K562 (cell line): ENCODE measurements around the gene OBP2A.

Source experiments
- FOXA1 ChIP-seq: fragments of 450-650 bp; IDR thresholded peaks from 2 replicates; pipeline ENCODE4 v1.6.1; 2016; ENCODE audit warnings: mild to moderate bottlenecking, borderline replicate concordance
- TOE1 ChIP-seq, 2 experiments: fragments of 450-650 bp in 1 of 2; sonication (generic) in 1 of 2; formaldehyde crosslinking in 1 of 2; IDR thresholded peaks; 2 replicates each; pipeline versions ENCODE4 v1.7.1 to v1.8.0; 2016 to 2022; ENCODE audit warnings: borderline replicate concordance in 2 of 2, mild to moderate bottlenecking in 2 of 2, antibody characterized with exemption in 1 of 2, inconsistent platforms in 1 of 2, low read depth in 1 of 2, missing genetic modification reagents in 1 of 2, moderate library complexity in 1 of 2

DNA sequence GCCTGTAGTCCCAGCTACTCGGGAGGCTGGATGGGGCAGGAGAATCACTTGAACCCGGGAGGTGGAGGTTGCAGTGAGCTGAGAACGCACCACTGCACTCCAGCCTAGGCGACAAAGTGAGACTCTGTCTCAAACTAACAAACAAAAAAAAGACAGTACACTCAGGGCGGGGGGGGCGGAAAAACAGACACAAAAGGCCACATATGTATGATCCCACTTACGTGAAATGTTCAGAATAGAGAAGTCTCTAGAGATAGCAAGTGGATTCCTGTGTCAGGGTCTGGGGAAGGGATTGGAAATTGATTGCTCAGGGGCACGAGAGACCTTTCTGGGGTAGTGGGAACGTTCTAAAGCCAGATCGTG lies 33.7 kb upstream of the OBP2A start:
- TF ChIP-seq TOE1 (IDR thresholded peaks at IDR 0.05; ENCODE audit: borderline replicate concordance) (no peak), TOE1 (CRISPR knock-in tag; IDR thresholded peaks at IDR 0.05; ENCODE audit: borderline replicate concordance, low read depth) (no peak), FOXA1 (no peak)
